Smooth muscle cell of the brain vasculature (primary cell): ENCODE data around the gene GLDN.
"Not testable (repeated sequence)": the region's sequence is repeated elsewhere in the genome, so short reads cannot be mapped to it uniquely, and the experiment has no call there.

Source experiments
- DNase-seq: peaks from one replicate; pipeline ENCODE4 v3.0.0-alpha.2; 2012; ENCODE audit warnings: low read depth, low spot score

Gene GLDN

GRCh38 chr15:51387699-51388041 is 46.2 kb downstream of the GLDN start:
- no peak for DNase-seq

GRCh38 chr15:51388726-51389125 is 47.3 kb downstream of the GLDN start:
- DNase-seq = no peak

GRCh38 chr15:51390241-51390965 is 48.9 kb downstream of the GLDN start:
- no peak for DNase-seq

- no peak for DNase-seq
These were observed 49.5 kb downstream of the GLDN start for GRCh38 chr15:51390966-51391422.

- no peak for DNase-seq
These were observed 55.5 kb downstream of the GLDN start for GRCh38 chr15:51396921-51397320.

- DNase-seq = no peak
These were observed 57.2 kb downstream of the GLDN start for GRCh38 chr15:51398626-51399025.

GRCh38 chr15:51401051-51401780 is 59.8 kb downstream of the GLDN start:
- no peak for DNase-seq

GRCh38 chr15:51401872-51402517 is 60.5 kb downstream of the GLDN start:
- DNase-seq = no peak

GRCh38 chr15:51403072-51403878 is 61.8 kb downstream of the GLDN start:
- no peak for DNase-seq

- DNase-seq = no peak
These were observed 62.7 kb downstream of the GLDN start for GRCh38 chr15:51403946-51404695.

- no peak for DNase-seq
These were observed 64.5 kb downstream of the GLDN start for GRCh38 chr15:51405693-51406523.

GRCh38 chr15:51414256-51414860 is 72.9 kb downstream of the GLDN start:
- no peak for DNase-seq

GRCh38 chr15:51416129-51416528 is 74.7 kb downstream of the GLDN start:
- DNase-seq = no peak

GRCh38 chr15:51423040-51423439 is 81.6 kb downstream of the GLDN start:
- DNase-seq = not testable (repeated sequence)

GRCh38 chr15:51424780-51425179 is 83.3 kb downstream of the GLDN start:
- no peak for DNase-seq

GRCh38 chr15:51425517-51426040 is 84.1 kb downstream of the GLDN start:
- no peak for DNase-seq

GRCh38 chr15:51438526-51438925 is 97.1 kb downstream of the GLDN start:
- no peak for DNase-seq

GRCh38 chr15:51443282-51443914 is 101.9 kb downstream of the GLDN start:
- DNase-seq = no peak

GRCh38 chr15:51444112-51444511 is 102.7 kb downstream of the GLDN start:
- no peak for DNase-seq
